K562 (cell line): ENCODE results near the gene MTFR2. TPM values are rescaled to one million over a fixed set of nuclear protein-coding genes. Genes with fewer than 3 reads are reported as not detected.

Experiments
- BMI1 ChIP-seq: fragments of 150-350 bp; IDR thresholded peaks from 2 replicates; pipeline ENCODE4 v1.6.1; 2014; ENCODE audit warnings: low read length
- CSDE1 ChIP-seq, 2 experiments: fragments of 450-650 bp; IDR thresholded peaks; 2 replicates each; pipeline ENCODE4 v1.6.1; 2016; ENCODE audit warnings: mild to moderate bottlenecking in 1 of 2
- E2F6 ChIP-seq, 2 experiments: IDR thresholded peaks; 2 replicates each; pipeline ENCODE4 v1.6.1; 2011; ENCODE audit warnings: borderline replicate concordance in 1 of 2, control low read depth in 1 of 2, low read depth in 1 of 2, low read length in 1 of 2, mild to moderate bottlenecking in 1 of 2, mixed read lengths in 1 of 2, moderate library complexity in 1 of 2; ENCODE audit not compliant: insufficient read depth in 1 of 2, insufficient read length in 1 of 2, poor library complexity in 1 of 2, severe bottlenecking in 1 of 2; ENCODE audit errors: extremely low read depth in 1 of 2
- ELK3 ChIP-seq: fragments of 450-650 bp; formaldehyde crosslinking; IDR thresholded peaks from 2 replicates; pipeline ENCODE4 v1.4.0; 2020; ENCODE audit warnings: mild to moderate bottlenecking
- GTF2A2 ChIP-seq: IDR thresholded peaks from 2 replicates; pipeline ENCODE4 v1.6.1; 2016; ENCODE audit warnings: mild to moderate bottlenecking, missing genetic modification characterization, missing compliant biosample characterization
- HBP1 ChIP-seq: fragments of 450-650 bp; formaldehyde crosslinking; IDR thresholded peaks from 2 replicates; pipeline ENCODE4 v1.4.0; 2022; ENCODE audit warnings: missing genetic modification characterization
- NFE2 ChIP-seq: IDR thresholded peaks from 2 replicates; pipeline ENCODE4 v1.6.1; 2014; ENCODE audit warnings: antibody characterized with exemption, low read depth
- NR2C1 ChIP-seq, 2 experiments: fragments of 450-650 bp; IDR thresholded peaks; 2 replicates each; pipeline ENCODE4 v1.6.1; 2017; ENCODE audit warnings: mild to moderate bottlenecking in 2 of 2, antibody characterized with exemption in 1 of 2, inconsistent platforms in 1 of 2, missing compliant biosample characterization in 1 of 2, missing genetic modification characterization in 1 of 2
- PHB ChIP-seq: fragments of 250-450 bp; sonication (Bioruptor Pico); IDR thresholded peaks from 2 replicates; pipeline ENCODE4 v1.5.0; 2021
- PHF21A ChIP-seq: fragments of 450-650 bp; IDR thresholded peaks from 2 replicates; pipeline ENCODE4 v1.6.1; 2017; ENCODE audit warnings: low read depth, borderline replicate concordance
- PRDM10 ChIP-seq: fragments of 450-650 bp; IDR thresholded peaks from 2 replicates; pipeline ENCODE4 v1.6.1; 2018; ENCODE audit not compliant: partially characterized antibody
- RBM34 ChIP-seq: fragments of 200-400 bp; formaldehyde crosslinking; IDR thresholded peaks from 2 replicates; pipeline ENCODE4 v1.6.1; 2018; ENCODE audit warnings: low read length, borderline replicate concordance; ENCODE audit not compliant: insufficient read depth
- SRSF3 ChIP-seq: fragments of 200-400 bp; formaldehyde crosslinking; IDR thresholded peaks from 2 replicates; pipeline ENCODE4 v1.6.1; 2016; ENCODE audit warnings: mild to moderate bottlenecking, low read length, moderate library complexity; ENCODE audit not compliant: insufficient read depth
- THRAP3 ChIP-seq: fragments of 450-650 bp; IDR thresholded peaks from 2 replicates; pipeline ENCODE4 v1.6.1; 2016; ENCODE audit warnings: mild to moderate bottlenecking, inconsistent platforms, borderline replicate concordance
- ZBTB34 ChIP-seq: fragments of 250-450 bp; sonication (Bioruptor Pico); IDR thresholded peaks from 2 replicates; pipeline ENCODE4 v1.8.0; 2021; ENCODE audit warnings: mild to moderate bottlenecking, moderate library complexity
- ZNF184 ChIP-seq: sonication (generic); formaldehyde crosslinking; IDR thresholded peaks from 2 replicates; pipeline ENCODE4 v1.5.0; 2020; ENCODE audit warnings: missing genetic modification reagents
- ZNF212 ChIP-seq: fragments of 450-650 bp; formaldehyde crosslinking; IDR thresholded peaks from 2 replicates; pipeline ENCODE4 v1.4.0; 2020; ENCODE audit warnings: mild to moderate bottlenecking
- ZNF408 ChIP-seq: fragments of 250-450 bp; sonication (Bioruptor Pico); IDR thresholded peaks from 2 replicates; pipeline ENCODE4 v1.4.0; 2020; ENCODE audit warnings: low read depth, mild to moderate bottlenecking, moderate library complexity
- ZNF589 ChIP-seq: fragments of 200-800 bp; sonication (Bioruptor generic); IDR thresholded peaks from 2 replicates; pipeline ENCODE4 v1.6.1; 2016; ENCODE audit warnings: low read depth, missing genetic modification characterization, missing compliant biosample characterization
- ZNF79 ChIP-seq: fragments of 250-450 bp; sonication (Bioruptor Pico); IDR thresholded peaks from 2 replicates; pipeline ENCODE4 v1.4.0; 2020; ENCODE audit warnings: low read depth, mild to moderate bottlenecking, moderate library complexity
- ZSCAN32 ChIP-seq: fragments of 450-650 bp; formaldehyde crosslinking; IDR thresholded peaks from 2 replicates; pipeline ENCODE4 v1.4.0; 2020; ENCODE audit warnings: mild to moderate bottlenecking, moderate library complexity
- polyA plus RNA-seq, 8 experiments: library from polyadenylated mRNA; depleted of rRNA in 4 of 8; stranded (reverse) in 5 of 8; unstranded in 3 of 8; fragments of >200 nt; fragmentation: Nextera tagmentation in 2 of 8; fragmentation: Illumina TruSeq in 1 of 8; extraction: Ambion mirVana in 2 of 8; extraction: Trizol in 1 of 8; gene quantifications; 2 replicates each; pipeline versions ENCODE4 v1.2.1 to v1.2.3, GENCODE V29; 2011 to 2014; ENCODE audit warnings: inconsistent platforms in 1 of 8, missing spikeins in 1 of 8
- total RNA-seq, 7 experiments: library from RNA; depleted of rRNA in 6 of 7; stranded (reverse); fragments of >200 nt in 6 of 7; fragmentation: Illumina TruSeq in 2 of 7; extraction: Trizol in 2 of 7; gene quantifications; 2 replicates each; pipeline versions ENCODE4 v1.2.1 to v1.2.3, GENCODE V29; 2011 to 2021; ENCODE audit warnings: low replicate concordance in 1 of 7

The MTFR2 gene
- total and polyA plus RNA-seq, 9 of the 15 experiments (the other 6 are each of a cell fraction or from before 2014, with no cell fraction given): 10.1 to 63.3 (median 45.9) TPM

- TF ChIP-seq THRAP3 (no peak), ZNF589 (CRISPR knock-in tag) (peak; percentile 81), PHF21A (0 out of 2 replicates have a peak, but pooled peaks have one; percentile 45), NFE2 (no peak), ZNF212 (CRISPR knock-in tag) (0 out of 2 replicates have a peak, but pooled peaks have one; percentile 64), BMI1 (no peak), HBP1 (CRISPR knock-in tag) (peak; percentile 92), NR2C1 (IDR thresholded peaks at IDR 0.05) (no peak), NR2C1 (tag; IDR thresholded peaks at IDR 0.05) (peak; percentile 35; the same call in 1 of the 2 replicates), ZSCAN32 (no peak), PRDM10 (peak; percentile 33), ELK3 (CRISPR knock-in tag) (0 out of 2 replicates have a peak, but pooled peaks have one; percentile 16), SRSF3 (peak; percentile 97; the same call in 1 of the 2 replicates), GTF2A2 (tag) (no peak), ZNF408 (CRISPR knock-in tag) (no peak), RBM34 (no peak), ZNF79 (CRISPR knock-in tag) (no peak), E2F6 (IDR thresholded peaks at IDR 0.05; ENCODE audit: borderline replicate concordance in 1 of 2, extremely low read depth in 1 of 2, insufficient read depth in 1 of 2, insufficient read length in 1 of 2, low read depth in 1 of 2, low read length in 1 of 2, poor library complexity in 1 of 2, severe bottlenecking in 1 of 2) (peak in 1 of 2 experiments; percentile 57), CSDE1 (IDR thresholded peaks at IDR 0.05) (no peak), ZNF184 (CRISPR knock-in tag) (no peak), ZBTB34 (CRISPR knock-in tag) (no peak), PHB (CRISPR knock-in tag) (peak; percentile 93; the same call in 1 of the 2 replicates)
These were observed 39.1 kb upstream of the MTFR2 start (continued) for GRCh38 chr6:136289327-136289578.
